ENCODE results near the gene TDRKH. TPM values are rescaled to one million over a fixed set of nuclear protein-coding genes. Genes with fewer than 3 reads are reported as not detected.

The TDRKH gene
- total and polyA plus RNA-seq, 2 experiments from 2014 or later = 7.8 to 12.9 TPM

DNA sequence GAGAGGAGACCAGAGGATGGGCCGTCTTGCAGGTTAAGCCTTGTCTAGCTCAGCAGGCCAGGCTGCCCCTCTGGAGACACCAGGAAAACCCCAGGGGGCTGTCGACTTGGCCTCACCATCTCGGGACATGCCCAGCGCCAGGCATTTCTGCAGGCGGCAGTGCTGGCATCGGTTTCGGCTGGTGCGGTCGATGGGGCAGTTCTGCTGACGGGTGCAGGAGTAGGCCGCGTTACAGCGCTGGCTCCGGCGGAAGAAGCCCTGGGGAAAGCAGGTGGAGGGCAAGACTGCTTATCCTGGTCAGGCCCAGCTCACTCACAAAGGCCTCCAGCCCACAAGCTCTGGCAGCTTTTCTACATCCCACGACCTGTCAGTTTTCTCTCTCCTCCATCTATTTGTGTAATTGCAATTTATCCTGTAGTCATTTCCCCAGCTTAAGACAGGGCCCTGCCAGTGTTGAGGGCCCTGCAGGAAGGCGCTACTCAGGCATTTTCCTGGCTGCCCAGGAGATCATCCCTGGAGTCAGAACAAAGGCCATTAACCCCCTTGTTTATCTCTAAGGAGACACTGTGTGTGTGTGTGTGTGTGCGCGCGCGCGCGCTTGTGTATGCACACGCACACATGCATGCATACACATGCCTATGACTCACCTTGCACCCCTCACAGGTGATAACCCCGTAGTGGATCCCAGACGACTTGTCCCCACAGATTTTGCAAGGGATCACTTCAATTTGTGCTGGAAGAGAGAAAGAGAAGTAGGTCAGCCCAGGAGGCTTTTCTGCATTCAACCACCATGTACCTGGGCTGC, 26.4 kb upstream of the TDRKH start:
- TF ChIP-seq CTCF (IDR thresholded peaks at IDR 0.05; ENCODE audit: low read depth, low read length) = no peak
- no peaks in the 10 kb centered on the region for H3K27me3 ChIP-seq

GRCh38 chr1:151815716-151816327, 25.5 kb upstream of the TDRKH start:
- H3K36me3 ChIP-seq = no peaks in the 10 kb centered on the region
- no peak overlapping the region for H3K4me3 ChIP-seq
- H3K9me3 ChIP-seq (ENCODE audit: low read depth) = no peaks in the 10 kb centered on the region
- no peak for DNase-seq (ENCODE audit: low read depth in 1 of 2, low spot score in 1 of 2)
- H3K27ac ChIP-seq = no peak overlapping the region
- H3K27me3 ChIP-seq = no peaks in the 10 kb centered on the region
- TF ChIP-seq CTCF (IDR thresholded peaks at IDR 0.05; ENCODE audit: low read depth, low read length) = no peak
- peaks cover 3% of the 10 kb centered on the region for H3K4me1 ChIP-seq (ENCODE audit: low read depth)

More for the DNA sequence above, 26.4 kb upstream of the TDRKH start:
- H3K9me3 ChIP-seq (ENCODE audit: low read depth) = no peaks in the 10 kb centered on the region
- no peak for DNase-seq (ENCODE audit: low read depth in 1 of 2, low spot score in 1 of 2)
- peaks cover 3% of the 10 kb centered on the region for H3K4me1 ChIP-seq (ENCODE audit: low read depth)
- no peak overlapping the region for H3K4me3 ChIP-seq
- H3K27ac ChIP-seq = no peak overlapping the region
- H3K36me3 ChIP-seq = no peaks in the 10 kb centered on the region

- H3K4me1 ChIP-seq (ENCODE audit: low read depth) = peaks cover 3% of the 10 kb centered on the region
- DNase-seq (ENCODE audit: low read depth in 1 of 2, low spot score in 1 of 2) = no peak
- TF ChIP-seq CTCF (IDR thresholded peaks at IDR 0.05; ENCODE audit: low read depth, low read length) = no peak
- H3K4me3 ChIP-seq = no peak overlapping the region
- H3K27ac ChIP-seq = no peak overlapping the region
- H3K27me3 ChIP-seq = no peaks in the 10 kb centered on the region
- no peaks in the 10 kb centered on the region for H3K36me3 ChIP-seq
- H3K9me3 ChIP-seq (ENCODE audit: low read depth) = no peaks in the 10 kb centered on the region
Observed at GRCh38 chr1:151814971-151815545, 24.8 kb upstream of the TDRKH start.

GRCh38 chr1:151814426-151814825, 24.1 kb upstream of the TDRKH start:
- DNase-seq (ENCODE audit: low read depth in 1 of 2, low spot score in 1 of 2) = no peak
- Histone ChIP-seq H3K27ac (no peak overlapping the region), H3K27me3 (no peaks in the 10 kb centered on the region), H3K4me3 (no peak overlapping the region), H3K9me3 (ENCODE audit: low read depth) (no peaks in the 10 kb centered on the region), H3K4me1 (ENCODE audit: low read depth) (peaks cover 3% of the 10 kb centered on the region), H3K36me3 (no peaks in the 10 kb centered on the region)
- no peak for TF ChIP-seq CTCF (IDR thresholded peaks at IDR 0.05; ENCODE audit: low read depth, low read length)

- Histone ChIP-seq H3K27ac (no peak overlapping the region), H3K9me3 (ENCODE audit: low read depth) (no peaks in the 10 kb centered on the region), H3K4me3 (no peak overlapping the region), H3K27me3 (no peaks in the 10 kb centered on the region), H3K4me1 (ENCODE audit: low read depth) (peaks cover 3% of the 10 kb centered on the region), H3K36me3 (no peaks in the 10 kb centered on the region)
- no peak for DNase-seq (ENCODE audit: low read depth in 1 of 2, low spot score in 1 of 2)
- no peak for TF ChIP-seq CTCF (IDR thresholded peaks at IDR 0.05; ENCODE audit: low read depth, low read length)
Observed at GRCh38 chr1:151813271-151813977, 23.1 kb upstream of the TDRKH start.
